IMR-90 (cell line): ENCODE data around the gene L3MBTL2. TPM values are rescaled to one million over a fixed set of nuclear protein-coding genes. Genes with fewer than 3 reads are reported as not detected.

ENCODE experiments used
- ATAC-seq: fragments of 200-7000 bp; cut with Tn5 transposase; 2 replicates; pipeline ENCODE4 v1.9.1; 2020; ENCODE audit warnings: low read depth, mild to moderate bottlenecking, moderate library complexity
- BruUV-seq: library from RNA; stranded (reverse); fragments of 400-500 nt; replicated peaks from 2 replicates; lab custom pipeline; 2021; lab: Mats Ljungman, UMichigan
- CTCF ChIA-PET: fragments of 300-600 bp; formaldehyde crosslinking; extraction: SDS; loops from one replicate; lab custom pipeline; 2021; ENCODE audit warnings: antibody characterized with exemption; lab: Yijun Ruan, JAX
- POLR2A ChIA-PET: fragments of 300-600 bp; sonication (Branson Sonifier 250); formaldehyde crosslinking; loops from one replicate; lab custom pipeline; 2022; ENCODE audit warnings: antibody characterized with exemption; ENCODE audit not compliant: unreplicated experiment; lab: Charles Lee
- DNase-seq: peaks from one replicate; pipeline ENCODE4 v3.0.0; 2013
- H2AFZ ChIP-seq: replicated peaks from 2 replicates; pipeline ENCODE3; 2013; ENCODE audit warnings: low read length, mild to moderate bottlenecking; ENCODE audit not compliant: poor library complexity
- H2AK5ac ChIP-seq: 2 replicates; pipeline ENCODE4 v1.6.1; 2013; ENCODE audit warnings: low read depth, low read length, inconsistent platforms
- H2AK9ac ChIP-seq: replicated peaks from 2 replicates; pipeline ENCODE3; 2013; ENCODE audit warnings: mild to moderate bottlenecking, low read depth, low read length, moderate library complexity; ENCODE audit not compliant: poor library complexity
- H2BK120ac ChIP-seq: 2 replicates; pipeline ENCODE4 v1.6.1; 2013; ENCODE audit warnings: low read depth, low read length, inconsistent platforms
- H2BK15ac ChIP-seq: 3 replicates; pipeline ENCODE4 v1.6.1; 2013; ENCODE audit warnings: low read depth, low read length, inconsistent platforms
- H2BK20ac ChIP-seq: 2 replicates; pipeline ENCODE4 v1.6.1; 2013; ENCODE audit warnings: low read depth, mild to moderate bottlenecking, inconsistent platforms, low read length, moderate library complexity
- H2BK5ac ChIP-seq: 2 replicates; pipeline ENCODE4 v1.6.1; 2013; ENCODE audit warnings: mild to moderate bottlenecking, low read depth, low read length, inconsistent platforms; ENCODE audit not compliant: poor library complexity, severe bottlenecking
- H3K14ac ChIP-seq: replicated peaks from 2 replicates; pipeline ENCODE4 v1.6.1; 2013; ENCODE audit warnings: low read depth, low read length, inconsistent platforms
- H3K18ac ChIP-seq: 2 replicates; pipeline ENCODE4 v1.6.1; 2013; ENCODE audit warnings: low read depth, low read length, control low read depth
- H3K23ac ChIP-seq: 2 replicates; pipeline ENCODE4 v1.6.1; 2013; ENCODE audit warnings: low read depth, low read length, inconsistent platforms
- H3K27ac ChIP-seq: 2 replicates; pipeline ENCODE4 v1.5.1; 2013; ENCODE audit warnings: mild to moderate bottlenecking, control low read depth, low read length; ENCODE audit not compliant: insufficient read depth
- H3K27me3 ChIP-seq: 2 replicates; pipeline ENCODE4 v1.6.1; 2013; ENCODE audit warnings: low read length; ENCODE audit not compliant: control insufficient read depth, insufficient read depth
- H3K36me3 ChIP-seq: 2 replicates; pipeline ENCODE4 v1.6.1; 2013; ENCODE audit warnings: low read length, mixed read lengths; ENCODE audit not compliant: control insufficient read depth, insufficient read depth
- H3K4ac ChIP-seq: 2 replicates; pipeline ENCODE4 v1.6.1; 2013; ENCODE audit warnings: low read depth, low read length, inconsistent platforms
- H3K4me1 ChIP-seq: 2 replicates; pipeline ENCODE4 v1.6.1; 2013; ENCODE audit warnings: low read length, mixed read lengths; ENCODE audit not compliant: control insufficient read depth, insufficient read depth
- H3K4me2 ChIP-seq: 2 replicates; pipeline ENCODE4 v1.6.1; 2013; ENCODE audit warnings: low read depth, mild to moderate bottlenecking, control low read depth, low read length, moderate library complexity
- H3K4me3 ChIP-seq: 2 replicates; pipeline ENCODE4 v1.5.1; 2013; ENCODE audit warnings: low read depth, mild to moderate bottlenecking, control low read depth, low read length, moderate library complexity; ENCODE audit not compliant: insufficient read depth
- H3K56ac ChIP-seq: 2 replicates; pipeline ENCODE4 v1.6.1; 2013; ENCODE audit warnings: low read length, inconsistent platforms; ENCODE audit not compliant: insufficient read depth; ENCODE audit errors: extremely low read depth
- H3K79me1 ChIP-seq, 2 experiments: 2 replicates each; pipeline ENCODE4 v1.6.1; 2013; ENCODE audit warnings: low read length in 2 of 2, inconsistent platforms in 1 of 2, low read depth in 1 of 2
- H3K9ac ChIP-seq: 2 replicates; pipeline ENCODE4 v1.6.1; 2013; ENCODE audit warnings: low read depth, low read length, control low read depth
- H3K9me1 ChIP-seq: 2 replicates; pipeline ENCODE4 v1.6.1; 2013; ENCODE audit warnings: low read length, inconsistent platforms; ENCODE audit not compliant: insufficient read depth
- H3K9me3 ChIP-seq: 2 replicates; pipeline ENCODE4 v1.6.1; 2013; ENCODE audit warnings: low read length; ENCODE audit not compliant: control insufficient read depth, insufficient read depth
- H4K20me1 ChIP-seq: 2 replicates; pipeline ENCODE4 v1.6.1; 2013; ENCODE audit warnings: low read length, inconsistent platforms; ENCODE audit not compliant: insufficient read depth
- H4K5ac ChIP-seq: 2 replicates; pipeline ENCODE4 v1.6.1; 2013; ENCODE audit warnings: mild to moderate bottlenecking, low read depth, low read length, control low read depth
- H4K8ac ChIP-seq, 2 experiments: 2 replicates each; pipeline ENCODE4 v1.6.1; 2013; ENCODE audit warnings: low read depth in 2 of 2, low read length in 2 of 2, control low read depth in 1 of 2, inconsistent platforms in 1 of 2
- H4K91ac ChIP-seq: 2 replicates; pipeline ENCODE4 v1.6.1; 2013; ENCODE audit warnings: low read depth, low read length, inconsistent platforms; ENCODE audit not compliant: insufficient read depth
- BHLHE40 ChIP-seq: fragments of 150-350 bp; IDR thresholded peaks from 2 replicates; pipeline ENCODE4 v1.6.1; 2016; ENCODE audit warnings: mild to moderate bottlenecking, low read depth, low read length
- CHD1 ChIP-seq: IDR thresholded peaks from 2 replicates; pipeline ENCODE4 v1.6.1; 2012; ENCODE audit warnings: low read depth, low read length, improper control_type of control experiment
- FOS ChIP-seq: fragments of 150-350 bp; IDR thresholded peaks from 2 replicates; pipeline ENCODE4 v1.6.1; 2016; ENCODE audit warnings: low read depth, low read length
- MAFK ChIP-seq: IDR thresholded peaks from 2 replicates; pipeline ENCODE4 v1.6.1; 2012; ENCODE audit warnings: low read depth, low read length, improper control_type of control experiment
- MAZ ChIP-seq: IDR thresholded peaks from 2 replicates; pipeline ENCODE4 v1.6.1; 2012; ENCODE audit warnings: low read depth, mild to moderate bottlenecking, low read length, improper control_type of control experiment, moderate library complexity, borderline replicate concordance
- MXI1 ChIP-seq: IDR thresholded peaks from 2 replicates; pipeline ENCODE4 v1.6.1; 2012; ENCODE audit warnings: low read depth, mild to moderate bottlenecking, low read length, moderate library complexity, borderline replicate concordance
- NFE2L2 ChIP-seq: fragments of 150-350 bp; IDR thresholded peaks from 2 replicates; pipeline ENCODE4 v1.6.1; 2016; ENCODE audit warnings: low read depth, mild to moderate bottlenecking, low read length
- RFX5 ChIP-seq: IDR thresholded peaks from 2 replicates; pipeline ENCODE4 v1.8.0; 2012; ENCODE audit warnings: low read depth, mild to moderate bottlenecking, low read length, moderate library complexity
- SMC3 ChIP-seq: fragments of 150-350 bp; IDR thresholded peaks from 2 replicates; pipeline ENCODE4 v1.6.1; 2016; ENCODE audit warnings: low read depth, mild to moderate bottlenecking, antibody characterized with exemption, low read length, moderate library complexity
- WGBS, 2 experiments: methylation state at CpG; one replicate each; pipeline versions ENCODE4 v1.1.5 to v1.1.7; 2013; ENCODE audit warnings: missing lambda C conversion rate in 2 of 2; ENCODE audit not compliant: insufficient read length in 1 of 2; ENCODE audit errors: extremely low coverage in 2 of 2; 5-methylcytosine and 5-hydroxymethylcytosine counted together
- dilution Hi-C: fragments of 300-500 bp; cut with HindIII; formaldehyde crosslinking; loops from one replicate; pipeline ENCODE4 v1.14.3; 2018; ENCODE audit warnings: low sequenced_read_pairs; ENCODE audit not compliant: unreplicated experiment
- in situ Hi-C: fragments of 300-500 bp; cut with MboI; formaldehyde crosslinking; loops from 3 replicates; pipeline ENCODE4 v1.14.3; 2019; ENCODE audit warnings: low sequenced_read_pairs, inconsistent platforms, mixed read lengths
- intact Hi-C: fragments of 100-400 bp; cut with micrococcal nuclease; formaldehyde crosslinking; loops from 2 replicates; pipeline ENCODE4 v1.10.0; 2022
- polyA plus RNA-seq, 3 experiments: library from polyadenylated mRNA; depleted of rRNA; stranded (reverse); fragments of >200 nt; gene quantifications; 2 replicates each; pipeline ENCODE4 v1.2.3, GENCODE V29; 2012; ENCODE audit warnings: low replicate concordance in 1 of 3
- total RNA-seq: library from RNA; depleted of rRNA; stranded (reverse); fragments of >200 nt; gene quantifications from 2 replicates; pipeline ENCODE4 v1.2.3, GENCODE V29; 2012
- TF ChIP-seq, protein P1 (sequence below): fragments of 150-350 bp; IDR thresholded peaks from 2 replicates; pipeline ENCODE4 v1.6.1; 2017; ENCODE audit warnings: mild to moderate bottlenecking, antibody characterized with exemption, low read length, low read depth
- TF ChIP-seq, protein P2 (sequence below): fragments of 150-350 bp; IDR thresholded peaks from 2 replicates; pipeline ENCODE4 v1.6.1; 2016; ENCODE audit warnings: low read depth, mild to moderate bottlenecking, low read length, moderate library complexity, borderline replicate concordance

Gene L3MBTL2
- total and polyA plus RNA-seq, 2 of the 4 experiments (the other 2 are of a cell fraction) = 20.6 to 25.1 TPM

DNA sequence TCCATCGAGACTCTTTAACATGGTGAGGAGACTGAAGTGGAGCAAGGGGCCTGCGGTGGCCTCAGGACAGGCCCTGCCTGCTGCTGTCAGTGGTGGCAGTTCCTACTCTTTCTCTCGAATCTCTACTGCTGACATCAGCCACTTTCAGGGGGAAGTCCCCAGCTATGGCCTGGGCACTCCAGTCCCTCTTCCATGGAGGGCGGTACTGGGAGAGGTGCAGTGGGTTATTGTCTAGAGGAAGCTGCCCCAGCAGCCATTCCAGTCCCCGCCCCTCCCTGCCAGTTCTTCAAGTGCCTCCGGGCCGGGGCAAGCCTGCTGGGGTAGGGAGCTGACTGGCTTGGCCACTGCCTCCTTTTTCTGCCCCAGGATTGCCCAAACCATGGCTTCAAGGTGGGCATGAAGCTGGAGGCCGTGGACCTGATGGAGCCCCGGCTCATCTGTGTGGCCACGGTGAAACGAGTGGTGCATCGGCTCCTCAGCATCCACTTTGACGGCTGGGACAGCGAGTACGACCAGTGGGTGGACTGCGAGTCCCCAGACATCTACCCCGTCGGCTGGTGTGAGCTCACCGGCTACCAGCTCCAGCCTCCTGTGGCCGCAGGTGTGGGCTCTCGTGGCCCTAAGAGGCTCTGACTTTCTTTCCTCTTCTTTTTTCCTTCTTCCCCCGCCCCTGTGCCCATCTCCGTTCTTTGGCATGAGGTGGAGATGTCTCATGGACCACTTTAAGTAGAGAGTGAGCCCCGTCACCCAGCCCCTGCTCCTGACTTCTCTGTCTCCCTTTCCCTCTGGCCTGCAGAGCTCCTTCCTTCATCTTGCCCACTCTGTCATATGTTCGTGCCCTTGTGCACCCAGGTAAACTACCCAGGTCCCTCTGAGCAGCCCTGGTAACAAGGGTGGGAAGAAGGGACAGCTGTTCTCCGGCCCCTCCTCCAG is 21.9 kb downstream of the L3MBTL2 start (continued):
- TF ChIP-seq, protein P1, sequence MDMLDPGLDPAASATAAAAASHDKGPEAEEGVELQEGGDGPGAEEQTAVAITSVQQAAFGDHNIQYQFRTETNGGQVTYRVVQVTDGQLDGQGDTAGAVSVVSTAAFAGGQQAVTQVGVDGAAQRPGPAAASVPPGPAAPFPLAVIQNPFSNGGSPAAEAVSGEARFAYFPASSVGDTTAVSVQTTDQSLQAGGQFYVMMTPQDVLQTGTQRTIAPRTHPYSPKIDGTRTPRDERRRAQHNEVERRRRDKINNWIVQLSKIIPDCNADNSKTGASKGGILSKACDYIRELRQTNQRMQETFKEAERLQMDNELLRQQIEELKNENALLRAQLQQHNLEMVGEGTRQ = no peak

DNA sequence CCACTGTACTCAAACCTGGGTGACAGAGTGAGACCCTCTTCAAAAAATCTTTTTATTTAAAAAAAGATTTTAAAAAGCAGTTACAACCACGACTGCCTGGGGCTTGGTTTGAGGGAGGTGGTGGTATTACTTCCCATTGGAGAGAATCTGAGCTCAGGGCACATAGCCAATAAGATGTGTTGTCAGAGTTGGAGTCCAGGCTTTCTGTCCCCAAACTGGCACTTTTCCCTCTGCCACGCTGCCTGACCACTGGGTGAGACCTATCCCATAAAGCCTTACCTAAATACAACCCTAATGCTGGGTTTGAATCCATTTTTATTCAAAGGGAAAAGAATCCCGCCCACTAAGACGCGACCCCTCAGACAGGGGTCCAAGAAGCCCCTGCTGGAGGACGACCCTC is 24.1 kb downstream of the L3MBTL2 start:
- POLR2A ChIA-PET = no interaction called here
- TF ChIP-seq CHD1 (no peak), RFX5 (no peak), MAZ (no peak), SMC3 (no peak), MAFK (no peak), MXI1 (no peak), NFE2L2 (no peak), FOS (no peak), BHLHE40 (no peak)
- TF ChIP-seq, protein P2, sequence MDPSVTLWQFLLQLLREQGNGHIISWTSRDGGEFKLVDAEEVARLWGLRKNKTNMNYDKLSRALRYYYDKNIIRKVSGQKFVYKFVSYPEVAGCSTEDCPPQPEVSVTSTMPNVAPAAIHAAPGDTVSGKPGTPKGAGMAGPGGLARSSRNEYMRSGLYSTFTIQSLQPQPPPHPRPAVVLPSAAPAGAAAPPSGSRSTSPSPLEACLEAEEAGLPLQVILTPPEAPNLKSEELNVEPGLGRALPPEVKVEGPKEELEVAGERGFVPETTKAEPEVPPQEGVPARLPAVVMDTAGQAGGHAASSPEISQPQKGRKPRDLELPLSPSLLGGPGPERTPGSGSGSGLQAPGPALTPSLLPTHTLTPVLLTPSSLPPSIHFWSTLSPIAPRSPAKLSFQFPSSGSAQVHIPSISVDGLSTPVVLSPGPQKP = no peak
- TF ChIP-seq, protein P1 = no peak

More for the DNA sequence above, 24.1 kb downstream of the L3MBTL2 start:
- peaks cover 0 to 5% of the 10 kb centered on the region in 2 experiments; a peak in 1 of 4 replicates for H3K79me1 ChIP-seq
- no peak for ATAC-seq
- H2BK15ac ChIP-seq = no peak overlapping the region
- DNase-seq = no peak
- no CpG with 5 or more reads among the region's 6 CpGs for WGBS, 2 experiments
- H3K4me2 ChIP-seq = no peak overlapping the region
- dilution Hi-C loops (no loop called here), in situ Hi-C loops (no loop called here), intact Hi-C loops (no loop called here)
- no peak overlapping the region for H2BK5ac ChIP-seq
- H3K9me3 ChIP-seq = no peaks in the 10 kb centered on the region
- BruUV-seq = no TSS peak
- H3K56ac ChIP-seq = no peak overlapping the region
- H3K14ac ChIP-seq = no peak overlapping the region
- no peak overlapping the region for H2AK9ac ChIP-seq
- H3K27ac ChIP-seq = no peak overlapping the region
- H2BK20ac ChIP-seq = no peak overlapping the region
- H4K20me1 ChIP-seq = no peaks in the 10 kb centered on the region
- no peak overlapping the region for H3K4me3 ChIP-seq
- CTCF ChIA-PET = no interaction called here
- no peak overlapping the region for H2BK120ac ChIP-seq
- H3K9me1 ChIP-seq = peaks cover 11% of the 10 kb centered on the region; the same call in 1 of the 2 replicates
- no peaks in the 10 kb centered on the region for H3K4me1 ChIP-seq
- no peak overlapping the region for H4K8ac ChIP-seq
- no peak overlapping the region for H2AFZ ChIP-seq
- H2AK5ac ChIP-seq = no peak overlapping the region
- no peak overlapping the region for H3K4ac ChIP-seq
- H4K5ac ChIP-seq = no peak overlapping the region
- no peaks in the 10 kb centered on the region for H3K27me3 ChIP-seq
- H3K18ac ChIP-seq = no peak overlapping the region
- no peak overlapping the region for H3K9ac ChIP-seq
- peaks cover 46% of the 10 kb centered on the region for H3K36me3 ChIP-seq
- no peak overlapping the region for H4K91ac ChIP-seq
- no peak overlapping the region for H3K23ac ChIP-seq
